GM12892 (cell line): Measurements from ENCODE around the gene MYADML2.

Source experiments
- DNase-seq: peaks from one replicate; pipeline ENCODE4 v3.0.0; 2011; ENCODE audit not compliant: insufficient read length
- FAIRE-seq: peaks from 2 replicates; lab custom pipeline; 2011; peaks lifted over from hg19 to GRCh38; lab: Jason Lieb, UNC
- POLR2A ChIP-seq: IDR thresholded peaks from 2 replicates; pipeline ENCODE4 v1.6.1; 2011; ENCODE audit warnings: low read depth, low read length, control low read depth
- POLR2AphosphoS5 ChIP-seq: IDR thresholded peaks from 2 replicates; pipeline ENCODE4 v1.6.1; 2011; ENCODE audit warnings: low read depth, low read length, control low read depth
- TAF1 ChIP-seq: IDR thresholded peaks from 2 replicates; pipeline ENCODE4 v1.6.1; 2011; ENCODE audit warnings: low read depth, mild to moderate bottlenecking, control low read depth, low read length, borderline replicate concordance

Gene MYADML2

DNA sequence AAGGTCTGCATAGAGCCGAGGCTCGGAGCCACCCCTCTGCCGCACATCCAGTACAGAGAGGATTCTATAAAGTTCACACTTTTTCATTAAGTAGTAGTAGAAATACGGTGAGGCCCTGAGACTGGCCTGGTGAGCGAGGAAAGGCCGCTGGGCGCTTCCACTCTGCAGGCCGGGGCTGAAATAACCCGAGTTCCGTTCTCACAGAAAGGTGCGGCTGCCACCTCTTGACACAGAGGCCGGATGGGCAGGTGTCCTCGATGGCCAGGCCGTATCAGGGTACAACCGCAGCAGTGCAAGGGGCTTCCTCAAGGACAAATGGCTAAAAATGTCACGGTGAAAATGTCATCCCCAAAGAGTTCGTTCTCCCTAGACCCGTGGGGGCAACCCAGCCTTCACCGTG lies 35.1 kb downstream of the MYADML2 start:
- TF ChIP-seq POLR2AphosphoS5: no peak
- no peak for TF ChIP-seq POLR2A
- TF ChIP-seq TAF1: no peak
- FAIRE-seq (no peak), DNase-seq (no peak)

DNA sequence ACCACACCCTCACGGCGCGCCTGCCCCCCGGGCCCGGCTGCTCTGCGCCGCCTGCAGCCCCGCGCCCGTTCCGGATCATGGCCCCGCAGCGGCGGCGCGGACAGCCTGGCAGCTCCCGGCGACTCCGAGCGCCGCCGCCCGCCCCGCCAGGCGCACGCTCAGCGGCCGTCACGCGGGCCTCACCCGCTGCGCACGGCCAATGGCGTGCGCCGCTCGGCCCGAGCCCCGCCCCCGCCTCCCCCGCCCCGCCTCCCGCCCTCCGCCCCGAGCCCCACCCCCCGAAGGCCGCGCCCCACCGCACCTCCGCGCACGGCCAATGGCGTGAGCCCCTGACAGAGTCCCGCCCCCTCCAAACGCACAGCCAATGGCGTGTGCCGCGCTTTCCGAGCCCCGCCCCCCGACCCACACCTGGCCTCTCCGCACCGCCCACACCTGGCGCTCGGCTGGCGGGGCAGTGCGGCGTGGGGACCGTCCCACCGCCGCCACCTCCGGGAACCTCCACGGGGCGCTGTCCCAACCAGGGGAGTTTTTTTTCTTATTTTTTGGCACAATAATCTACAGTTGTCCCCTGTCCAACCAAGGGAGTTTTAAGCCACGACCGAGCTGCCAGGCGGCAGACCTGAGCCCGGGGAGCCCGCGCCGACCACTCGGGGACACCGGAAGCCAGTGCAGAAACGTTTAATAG lies 35.6 kb downstream of the MYADML2 start, which contains the start of gene PCYT2:
TSS of gene PCYT2 (minus strand) at position 123 of the 685 bp plus-strand sequence. CDS start at position 79, 44 bp downstream.
- FAIRE-seq (peak; percentile 92), DNase-seq (peak; percentile 100)
- TF ChIP-seq TAF1 (no peak), POLR2A (peak; percentile 42; the same call in 1 of the 2 replicates)

DNA sequence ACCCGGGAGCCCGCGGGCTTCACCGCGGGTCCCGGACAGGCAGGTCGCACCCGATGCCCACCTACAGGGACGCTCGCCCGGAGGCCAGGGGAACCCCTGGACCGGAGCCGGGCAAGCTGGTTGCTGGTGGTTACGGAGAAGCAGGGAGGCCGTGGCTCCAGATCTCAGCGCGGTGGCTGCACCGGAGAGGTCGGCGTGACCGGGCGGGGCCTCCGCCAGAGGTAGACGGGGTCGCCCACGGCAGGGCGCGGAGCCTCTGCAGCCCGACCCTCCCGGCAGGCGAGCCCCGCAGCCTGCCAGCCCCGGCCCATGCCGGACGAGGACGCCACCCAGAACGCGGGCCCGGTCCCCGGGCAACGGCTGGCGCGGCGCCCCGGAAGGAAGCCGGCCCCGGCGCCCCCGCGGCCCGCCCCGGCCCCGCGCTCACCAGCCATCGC lies 36.2 kb downstream of the MYADML2 start:
- no peak for DNase-seq
- no peak for FAIRE-seq
- TF ChIP-seq POLR2A: no peak
- TF ChIP-seq POLR2AphosphoS5: no peak
- no peak for TF ChIP-seq TAF1

DNA sequence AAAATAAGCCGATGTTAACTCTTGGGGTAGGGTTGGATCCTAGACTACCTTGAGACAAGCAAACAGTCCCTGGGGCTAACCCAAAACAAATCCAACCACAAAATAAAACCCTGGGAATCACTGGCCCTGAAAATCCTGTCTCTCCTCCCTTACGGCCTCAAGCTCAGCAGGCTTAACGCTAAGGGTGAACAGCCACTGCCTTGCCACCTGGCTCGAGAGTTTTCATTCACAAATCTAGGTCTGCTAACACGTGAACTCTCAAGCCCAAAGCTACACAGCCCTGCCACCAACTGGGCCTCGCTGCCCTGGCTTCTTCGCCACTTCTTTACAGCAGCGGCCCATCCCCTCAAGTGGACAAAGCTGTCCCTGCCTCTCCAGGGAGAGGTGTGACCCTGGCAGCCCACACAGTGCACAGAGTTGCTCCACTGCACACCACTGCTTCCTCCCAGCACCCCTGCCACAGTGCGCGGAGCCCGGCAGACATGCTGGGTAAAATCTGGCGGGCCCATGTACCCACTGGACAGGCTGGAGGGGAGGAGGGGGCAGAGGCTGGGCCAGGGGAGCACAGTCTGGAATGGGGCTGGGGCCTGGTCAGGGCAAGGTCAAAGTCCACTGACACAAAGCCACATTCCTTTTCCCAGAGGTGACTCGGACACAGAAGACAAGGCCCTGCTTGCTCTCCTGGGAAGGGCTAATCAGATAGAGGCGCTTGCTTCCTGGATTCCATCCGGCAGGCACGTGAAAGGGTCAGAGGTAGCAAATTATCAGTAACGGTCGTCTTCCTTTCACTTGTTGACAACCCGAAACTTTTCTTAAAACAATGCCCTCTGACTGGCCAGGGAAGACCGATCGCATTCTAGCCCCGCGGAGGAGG lies 36.8 kb downstream of the MYADML2 start:
- FAIRE-seq (no peak), DNase-seq (no peak)
- TF ChIP-seq POLR2A (no peak), TAF1 (no peak), POLR2AphosphoS5 (no peak)

DNA sequence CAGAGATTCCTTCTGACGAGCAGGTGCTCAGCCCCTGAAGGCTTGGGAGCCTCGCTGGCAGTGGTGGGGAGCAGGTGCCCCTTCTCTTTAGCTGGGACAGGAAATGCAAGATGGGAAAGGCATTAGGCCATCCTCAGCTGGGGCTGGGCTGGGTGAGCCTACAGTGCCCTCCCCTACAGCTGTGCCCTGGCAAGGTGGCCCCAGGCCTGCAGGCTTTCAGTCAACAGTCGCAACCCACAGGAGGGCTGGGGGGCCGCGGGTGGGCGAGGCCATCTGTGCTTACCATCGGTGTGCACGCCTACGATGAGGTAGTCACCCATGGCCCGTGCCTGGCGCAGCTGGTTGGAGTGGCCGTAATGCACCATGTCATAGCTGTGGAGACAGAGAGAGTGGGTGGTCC lies 37.8 kb downstream of the MYADML2 start:
- TF ChIP-seq POLR2AphosphoS5 (no peak), TAF1 (no peak), POLR2A (no peak)
- no peak for DNase-seq
- no peak for FAIRE-seq

DNA sequence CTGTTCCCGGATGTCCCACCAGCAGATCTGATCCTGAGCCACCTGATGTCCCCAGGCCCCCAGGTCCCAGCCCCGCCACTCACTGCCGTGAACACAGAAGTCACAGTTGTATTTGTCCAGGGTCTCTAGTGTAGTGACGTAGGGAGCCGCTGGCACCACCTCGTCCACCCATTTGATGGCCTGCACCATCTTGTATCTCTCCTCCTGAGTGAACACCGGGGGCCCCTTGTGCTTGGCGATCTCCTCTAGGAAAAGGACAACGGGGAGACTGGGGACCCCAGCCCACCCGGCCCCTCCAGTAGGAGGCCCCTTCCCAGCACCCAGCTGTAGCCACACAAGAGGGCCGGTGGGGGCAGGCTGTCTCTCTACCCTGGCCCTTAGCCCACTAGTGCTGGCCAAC lies 38.2 kb downstream of the MYADML2 start:
- no peak for FAIRE-seq
- TF ChIP-seq TAF1 (no peak), POLR2A (no peak), POLR2AphosphoS5 (no peak)
- DNase-seq: no peak

DNA sequence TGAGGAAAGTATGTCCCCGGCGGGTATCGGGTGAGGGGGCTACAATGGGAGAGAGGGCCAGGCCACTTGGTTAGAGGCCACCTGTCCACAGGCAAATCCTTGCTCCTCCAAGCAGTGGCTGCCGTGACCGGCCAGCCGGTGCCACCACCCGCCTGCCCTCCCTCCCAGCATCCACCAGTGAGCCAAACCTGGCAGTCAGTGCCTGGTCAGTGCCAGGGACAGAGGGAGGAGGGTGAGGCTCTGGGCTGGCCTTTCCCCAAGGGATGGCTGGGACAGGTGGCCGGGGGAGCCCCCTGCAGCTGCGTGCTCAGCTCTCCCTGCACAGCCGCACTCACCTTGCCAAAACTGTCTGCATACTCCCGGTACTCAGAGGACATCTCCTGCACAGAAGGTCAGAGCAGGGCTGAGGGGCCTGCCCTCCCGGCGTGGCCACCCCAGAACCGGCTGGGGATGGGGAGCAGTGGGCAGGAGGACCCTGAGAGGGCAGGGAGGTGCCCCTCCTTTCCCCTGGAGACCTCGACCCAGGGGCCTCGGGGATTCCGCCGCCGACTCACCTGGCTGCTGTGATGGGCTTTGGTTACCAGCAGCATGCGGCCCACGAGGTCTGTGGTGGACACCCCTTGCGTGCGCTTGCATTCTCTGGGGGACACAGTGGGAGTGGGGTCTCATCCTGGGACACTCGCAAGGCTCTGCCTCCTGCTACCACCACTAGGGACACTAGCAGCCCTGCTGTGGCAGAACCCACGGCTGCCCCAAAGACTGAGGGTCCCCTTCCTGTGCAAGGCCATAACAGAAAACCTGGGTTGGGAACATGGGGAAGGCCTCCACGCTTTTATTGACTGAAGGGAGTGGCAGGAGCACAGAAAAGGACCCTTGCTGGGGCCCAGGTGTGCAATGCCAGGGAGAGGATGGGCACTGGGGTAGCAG lies 39.6 kb downstream of the MYADML2 start:
- FAIRE-seq: no peak
- TF ChIP-seq TAF1 (no peak), POLR2A (no peak), POLR2AphosphoS5 (no peak)
- DNase-seq: no peak

DNA sequence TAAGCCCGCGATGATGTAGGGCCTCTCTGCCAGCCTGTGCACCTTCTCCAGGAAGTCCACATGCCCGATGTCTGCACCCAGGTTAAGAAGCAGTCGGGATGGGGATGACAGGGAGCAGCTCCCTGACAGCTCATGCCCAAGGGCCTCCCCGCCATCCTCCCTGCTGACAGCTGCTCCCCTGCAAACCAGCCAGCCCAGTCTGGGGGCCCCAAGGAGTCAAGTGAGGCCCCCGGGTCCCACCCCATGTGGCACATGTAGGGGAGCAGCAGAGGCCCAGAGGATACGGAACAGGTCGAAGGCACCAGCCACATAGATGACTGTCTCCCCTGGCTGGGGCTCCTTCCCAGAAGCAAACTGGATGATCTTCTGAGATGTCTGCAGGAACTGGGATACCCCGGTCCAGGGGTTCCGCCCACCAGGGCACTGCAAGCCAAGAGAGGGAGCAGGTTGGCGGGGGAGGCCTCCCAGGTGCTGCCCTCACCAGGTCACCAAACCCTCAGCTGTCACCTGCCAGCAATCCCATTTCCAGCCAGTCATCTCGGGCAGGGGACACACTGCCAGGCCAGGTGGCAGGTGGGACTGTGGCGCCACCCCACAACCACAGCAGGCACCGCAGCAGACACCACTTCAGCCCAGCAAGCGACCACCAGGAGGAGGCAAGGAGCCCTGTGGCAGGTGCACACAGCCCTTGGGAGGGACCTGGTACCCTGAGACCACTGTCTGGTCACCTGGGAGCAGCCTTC lies 40.4 kb downstream of the MYADML2 start:
- no peak for FAIRE-seq
- DNase-seq: no peak
- TF ChIP-seq POLR2A (no peak), POLR2AphosphoS5 (no peak), TAF1 (no peak)

DNA sequence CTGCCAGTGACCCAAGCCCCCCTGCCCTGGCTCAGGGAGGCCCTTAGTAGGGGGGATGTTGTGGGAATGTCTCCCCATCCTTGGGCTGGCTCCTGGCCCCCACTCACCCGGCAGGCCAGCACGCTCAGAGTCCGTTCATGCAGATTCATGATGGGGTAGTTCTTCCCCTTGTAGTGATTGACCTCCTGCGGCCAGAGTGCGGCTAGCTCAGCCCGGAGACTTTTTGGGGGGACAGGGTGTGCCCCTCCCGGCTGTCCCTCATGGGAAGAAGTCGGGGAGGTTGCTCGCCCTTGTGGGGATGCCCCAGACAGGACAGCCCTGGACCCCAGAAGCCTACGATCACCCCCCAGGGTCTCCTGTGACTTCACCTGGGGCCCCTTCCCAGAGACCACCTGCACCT lies 41.0 kb downstream of the MYADML2 start:
- DNase-seq (no peak), FAIRE-seq (no peak)
- no peak for TF ChIP-seq POLR2A

DNA sequence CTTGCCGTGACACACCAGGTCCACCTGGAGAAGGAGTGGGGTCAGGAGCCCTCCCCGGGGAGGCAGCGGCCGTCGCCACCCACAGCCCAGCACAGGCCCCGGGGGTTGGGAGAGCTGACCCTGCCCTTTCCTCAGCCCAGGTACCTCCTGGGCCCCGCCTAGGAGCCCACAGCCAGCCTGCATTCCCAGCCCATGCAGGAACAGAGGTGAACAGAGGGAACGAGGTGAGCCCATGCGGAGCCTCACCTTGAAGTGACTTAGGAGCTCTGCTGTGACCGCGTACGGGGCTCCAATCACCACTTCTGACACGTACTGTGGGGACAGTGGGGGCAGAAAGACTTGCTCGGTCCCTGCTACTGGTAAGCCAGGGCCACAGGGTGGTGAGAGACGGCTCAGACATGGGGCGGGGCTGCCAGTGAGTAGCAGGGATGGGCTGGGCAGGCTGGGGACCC lies 41.6 kb downstream of the MYADML2 start:
- DNase-seq (no peak), FAIRE-seq (no peak)
- TF ChIP-seq POLR2AphosphoS5 (no peak), POLR2A (no peak), TAF1 (no peak)
